NCI-H226 (cell line): Measurements from ENCODE around the gene FFAR3.

Experiments
- DNase-seq: peaks from one replicate; pipeline ENCODE4 v3.0.0-alpha.2; 2015

FFAR3 gene

DNA sequence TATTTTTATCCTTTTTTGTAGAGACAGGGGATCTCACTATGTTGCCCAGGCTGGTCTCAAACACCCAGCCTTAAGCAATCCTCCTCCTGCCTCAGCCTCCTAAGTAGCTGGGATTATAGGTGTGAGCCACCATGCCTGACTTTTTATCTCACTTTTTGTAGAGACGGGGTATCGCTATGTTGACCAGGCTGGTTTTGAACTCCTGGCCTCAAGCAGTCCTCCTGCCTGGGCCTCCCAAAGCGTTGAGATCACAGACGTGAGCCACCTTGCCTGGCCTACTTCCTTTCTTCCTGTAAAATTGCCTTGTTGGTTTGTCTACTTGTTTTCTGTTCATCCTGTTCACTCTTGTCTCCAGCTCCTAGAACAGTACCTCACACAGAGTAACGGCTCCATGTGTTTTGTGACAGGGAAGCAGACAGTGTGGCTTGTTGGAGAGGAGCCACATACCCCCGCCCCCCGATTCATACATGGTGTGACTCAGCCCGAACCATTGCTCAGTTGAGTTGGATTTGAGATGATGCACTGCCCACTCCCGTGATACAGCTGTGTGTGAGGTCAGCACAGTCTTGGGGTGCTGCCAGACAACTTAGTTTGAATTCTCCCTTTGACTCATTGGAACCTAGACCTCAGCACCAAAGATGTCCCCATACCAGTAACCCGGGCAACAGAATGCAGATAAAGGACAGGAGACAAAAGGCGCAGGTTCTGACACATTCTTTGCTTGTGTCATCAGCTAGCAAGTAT is 46.8 kb downstream of the FFAR3 start:
- DNase-seq = peak; percentile 82

DNA sequence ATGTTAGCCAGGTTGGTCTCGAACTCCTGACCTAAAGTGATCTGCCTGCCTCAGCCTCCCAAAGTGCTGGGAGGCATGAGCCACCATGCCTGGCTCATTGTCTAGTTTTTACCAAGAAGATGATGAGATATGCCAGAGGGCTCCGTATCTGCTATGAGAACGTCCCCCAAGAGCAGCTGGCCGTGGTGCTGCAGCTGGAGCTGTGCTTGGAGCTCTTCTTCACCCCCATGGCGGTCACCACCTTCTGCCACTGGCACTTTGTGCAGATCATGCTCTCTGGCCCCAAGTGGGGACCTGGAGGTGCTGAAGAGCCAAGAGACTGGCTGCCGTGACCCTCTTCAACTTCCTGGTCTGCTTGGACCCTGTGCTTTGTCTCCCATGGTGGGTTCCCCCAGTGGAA is 49.4 kb downstream of the FFAR3 start:
- no peak for DNase-seq

DNA sequence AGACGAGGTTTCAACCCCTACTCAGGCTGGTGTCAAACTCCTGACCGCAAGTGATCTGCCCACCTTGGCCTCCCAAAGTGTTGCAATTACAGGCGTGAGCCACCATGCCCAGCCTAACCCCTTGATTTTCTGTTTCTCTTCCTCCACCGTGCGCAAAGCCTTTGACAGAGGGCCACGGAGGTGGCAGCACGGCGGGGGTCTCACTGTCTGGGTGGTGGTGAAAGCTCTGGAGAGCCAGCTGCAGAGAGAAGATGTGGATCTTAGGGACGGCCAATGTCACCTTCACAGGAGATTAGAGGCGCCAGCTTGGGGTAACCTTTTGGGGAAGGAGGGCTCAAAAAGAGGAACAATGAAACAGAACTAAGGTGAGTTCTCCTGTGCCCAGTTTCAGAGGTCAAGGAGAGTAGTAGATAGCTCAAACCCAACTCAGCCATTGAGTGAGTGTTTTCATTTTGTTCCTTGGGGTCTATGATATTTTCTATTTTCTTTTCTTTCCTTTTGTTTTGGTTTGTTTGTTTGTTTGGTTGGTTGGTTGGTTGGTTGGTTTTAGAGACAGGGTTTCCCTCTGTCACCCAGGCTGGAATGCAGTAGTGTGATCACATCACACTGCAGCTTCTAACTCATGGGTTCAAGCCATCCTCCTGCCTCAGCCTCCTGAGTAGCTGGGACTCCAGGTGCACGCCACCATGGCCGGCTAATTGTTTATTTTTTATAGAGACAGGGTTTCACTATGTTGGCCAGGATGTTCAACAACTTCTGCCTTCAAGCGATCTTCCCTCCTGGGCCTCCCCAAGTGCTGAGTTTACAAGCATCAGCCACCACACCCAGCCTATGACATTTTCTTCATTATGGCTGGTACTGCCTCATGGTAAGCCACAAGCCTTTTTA is 50.3 kb downstream of the FFAR3 start:
- no peak for DNase-seq

DNA sequence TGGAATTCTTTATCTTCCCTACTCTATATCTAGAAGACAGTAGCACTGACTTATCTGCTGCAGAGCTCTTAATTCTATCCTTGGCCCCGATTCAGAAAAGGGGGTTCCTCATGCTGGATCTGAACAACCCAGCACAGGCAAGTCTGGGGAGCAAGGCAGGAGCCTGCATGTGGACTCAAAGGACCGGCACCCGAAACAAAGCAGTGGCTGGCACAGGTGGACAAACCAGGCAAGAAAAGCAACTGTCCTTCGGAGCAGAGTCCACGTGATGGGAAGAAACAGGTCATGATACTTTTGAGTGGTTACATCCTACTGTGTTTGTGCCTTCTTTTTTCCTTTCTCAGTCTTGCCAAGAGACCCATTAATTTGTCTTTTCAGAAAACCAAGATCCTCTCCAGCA is 50.9 kb downstream of the FFAR3 start:
- DNase-seq = no peak
